ENCODE results near the gene SPHK1.

DNA sequence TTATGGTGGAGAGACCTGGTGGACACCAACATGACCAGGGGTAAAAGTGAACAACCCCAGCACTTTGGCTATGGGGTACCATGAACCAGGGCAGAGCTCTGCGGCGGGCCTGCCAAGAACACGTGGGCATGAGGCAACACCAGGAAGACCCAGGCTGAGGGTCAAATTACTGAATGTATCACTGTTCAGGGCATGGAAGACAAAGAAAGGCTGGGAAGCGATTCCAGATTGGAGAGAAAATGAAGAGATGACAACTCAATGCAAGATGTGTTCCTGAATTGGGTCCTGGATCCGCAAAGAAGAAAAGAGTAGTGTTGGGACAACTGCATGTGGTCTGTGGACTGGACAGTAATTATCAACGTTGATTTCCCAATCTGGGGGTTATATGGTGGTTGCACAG is 19.8 kb downstream of the SPHK1 start:
- TF ChIP-seq ZNF384 (IDR thresholded peaks at IDR 0.05) = no peak
- TF ChIP-seq LEF1 (IDR thresholded peaks at IDR 0.05; ENCODE audit: borderline replicate concordance) = no peak
